ENCODE results near the gene EYA3.

EYA3 gene

DNA sequence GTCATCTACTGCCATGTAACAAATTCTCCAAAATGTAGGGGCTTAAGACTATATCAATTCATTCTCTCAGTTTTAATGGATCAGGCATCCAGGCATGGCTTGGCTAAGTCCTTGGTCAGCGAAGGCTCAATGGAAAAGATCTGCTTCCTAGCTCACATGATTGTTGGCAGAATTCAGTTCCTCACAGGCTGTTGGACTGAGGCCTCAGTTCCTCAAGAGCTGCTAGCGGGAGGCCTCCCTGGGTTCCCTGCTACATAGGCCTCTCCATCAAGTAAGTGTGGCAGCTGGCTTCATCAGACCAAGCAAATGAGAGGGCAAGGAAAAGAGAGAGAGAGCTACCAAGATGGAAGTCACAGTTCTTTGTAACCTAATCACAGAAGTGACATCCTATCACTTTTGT, 19.6 kb upstream of the EYA3 start:
- no peak for DNase-seq (ENCODE audit: low read depth)
- TF ChIP-seq POLR2A (IDR thresholded peaks at IDR 0.05; ENCODE audit: extremely low read depth, insufficient read length) (no peak), MYC (IDR thresholded peaks at IDR 0.05; ENCODE audit: low read depth, low read length) (no peak)
- TF ChIP-seq, protein P1, sequence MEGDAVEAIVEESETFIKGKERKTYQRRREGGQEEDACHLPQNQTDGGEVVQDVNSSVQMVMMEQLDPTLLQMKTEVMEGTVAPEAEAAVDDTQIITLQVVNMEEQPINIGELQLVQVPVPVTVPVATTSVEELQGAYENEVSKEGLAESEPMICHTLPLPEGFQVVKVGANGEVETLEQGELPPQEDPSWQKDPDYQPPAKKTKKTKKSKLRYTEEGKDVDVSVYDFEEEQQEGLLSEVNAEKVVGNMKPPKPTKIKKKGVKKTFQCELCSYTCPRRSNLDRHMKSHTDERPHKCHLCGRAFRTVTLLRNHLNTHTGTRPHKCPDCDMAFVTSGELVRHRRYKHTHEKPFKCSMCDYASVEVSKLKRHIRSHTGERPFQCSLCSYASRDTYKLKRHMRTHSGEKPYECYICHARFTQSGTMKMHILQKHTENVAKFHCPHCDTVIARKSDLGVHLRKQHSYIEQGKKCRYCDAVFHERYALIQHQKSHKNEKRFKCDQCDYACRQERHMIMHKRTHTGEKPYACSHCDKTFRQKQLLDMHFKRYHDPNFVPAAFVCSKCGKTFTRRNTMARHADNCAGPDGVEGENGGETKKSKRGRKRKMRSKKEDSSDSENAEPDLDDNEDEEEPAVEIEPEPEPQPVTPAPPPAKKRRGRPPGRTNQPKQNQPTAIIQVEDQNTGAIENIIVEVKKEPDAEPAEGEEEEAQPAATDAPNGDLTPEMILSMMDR (IDR thresholded peaks at IDR 0.05; ENCODE audit: low read depth, low read length), result no peak
- TF ChIP-seq, protein P2, sequence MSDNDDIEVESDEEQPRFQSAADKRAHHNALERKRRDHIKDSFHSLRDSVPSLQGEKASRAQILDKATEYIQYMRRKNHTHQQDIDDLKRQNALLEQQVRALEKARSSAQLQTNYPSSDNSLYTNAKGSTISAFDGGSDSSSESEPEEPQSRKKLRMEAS (IDR thresholded peaks at IDR 0.05; ENCODE audit: low read depth, low read length), result no peak
- no peak overlapping the region for H3K4me3 ChIP-seq (ENCODE audit: low read depth, low read length)

DNA sequence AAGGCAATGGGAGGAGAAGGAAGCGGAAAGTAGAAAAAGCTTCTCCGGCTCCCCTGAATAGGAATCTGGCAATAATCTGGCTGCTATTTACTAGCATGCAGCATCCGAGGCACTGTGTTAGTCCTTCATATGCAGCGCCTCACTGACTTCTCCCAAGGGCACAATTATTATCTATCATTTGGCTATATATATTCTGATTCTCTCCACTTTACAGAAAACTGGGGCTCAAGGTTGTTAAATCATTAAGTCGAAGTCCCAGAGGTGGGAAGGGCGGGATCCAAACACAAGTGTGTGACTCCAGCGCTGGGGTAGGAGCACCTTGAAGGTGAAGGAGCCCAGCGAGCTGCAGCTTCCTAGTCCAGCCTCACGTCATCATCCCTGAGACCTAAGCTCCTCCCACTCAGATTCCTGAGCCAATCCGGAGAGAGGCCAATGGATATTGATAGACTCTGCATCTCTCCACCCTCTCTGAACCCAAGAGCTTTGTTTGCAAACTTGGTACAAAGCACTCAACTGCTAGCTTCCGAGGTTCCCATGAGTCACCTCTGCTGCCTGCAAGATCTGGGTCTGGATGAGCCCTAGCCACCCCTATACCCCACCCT, 16.6 kb upstream of the EYA3 start:
- H3K4me3 ChIP-seq (ENCODE audit: low read depth, low read length), result no peak overlapping the region
- DNase-seq (ENCODE audit: low read depth), result peak; percentile 37
- no peak for TF ChIP-seq POLR2A (IDR thresholded peaks at IDR 0.05; ENCODE audit: extremely low read depth, insufficient read length)
- TF ChIP-seq MYC (IDR thresholded peaks at IDR 0.05; ENCODE audit: low read depth, low read length), result no peak
- TF ChIP-seq, protein P2 (IDR thresholded peaks at IDR 0.05; ENCODE audit: low read depth, low read length), result no peak
- TF ChIP-seq, protein P1 (IDR thresholded peaks at IDR 0.05; ENCODE audit: low read depth, low read length), result no peak

DNA sequence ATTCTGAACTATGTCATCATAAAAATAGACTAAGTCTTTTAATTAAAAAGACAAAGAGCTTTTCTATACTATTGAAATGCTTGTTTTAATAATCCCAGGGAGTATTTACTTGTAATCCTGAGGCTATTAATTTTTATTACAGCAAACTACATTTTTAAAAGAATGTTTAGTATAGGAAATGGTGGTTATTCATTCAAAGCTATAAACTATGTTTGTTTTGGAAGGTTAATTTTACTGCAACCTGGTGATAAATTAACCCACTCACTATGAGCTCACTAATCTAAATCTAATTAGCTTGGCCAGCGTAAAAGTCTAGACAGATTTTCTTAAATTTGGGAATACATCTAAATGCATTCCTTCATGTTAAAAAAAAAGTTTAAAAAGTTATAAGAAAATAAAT, 13.8 kb upstream of the EYA3 start:
- no peak for DNase-seq (ENCODE audit: low read depth)
- TF ChIP-seq POLR2A (IDR thresholded peaks at IDR 0.05; ENCODE audit: extremely low read depth, insufficient read length) (no peak), MYC (IDR thresholded peaks at IDR 0.05; ENCODE audit: low read depth, low read length) (no peak)
- TF ChIP-seq, protein P1 (IDR thresholded peaks at IDR 0.05; ENCODE audit: low read depth, low read length), result no peak
- TF ChIP-seq, protein P2 (IDR thresholded peaks at IDR 0.05; ENCODE audit: low read depth, low read length), result no peak
- no peak overlapping the region for H3K4me3 ChIP-seq (ENCODE audit: low read depth, low read length)

DNA sequence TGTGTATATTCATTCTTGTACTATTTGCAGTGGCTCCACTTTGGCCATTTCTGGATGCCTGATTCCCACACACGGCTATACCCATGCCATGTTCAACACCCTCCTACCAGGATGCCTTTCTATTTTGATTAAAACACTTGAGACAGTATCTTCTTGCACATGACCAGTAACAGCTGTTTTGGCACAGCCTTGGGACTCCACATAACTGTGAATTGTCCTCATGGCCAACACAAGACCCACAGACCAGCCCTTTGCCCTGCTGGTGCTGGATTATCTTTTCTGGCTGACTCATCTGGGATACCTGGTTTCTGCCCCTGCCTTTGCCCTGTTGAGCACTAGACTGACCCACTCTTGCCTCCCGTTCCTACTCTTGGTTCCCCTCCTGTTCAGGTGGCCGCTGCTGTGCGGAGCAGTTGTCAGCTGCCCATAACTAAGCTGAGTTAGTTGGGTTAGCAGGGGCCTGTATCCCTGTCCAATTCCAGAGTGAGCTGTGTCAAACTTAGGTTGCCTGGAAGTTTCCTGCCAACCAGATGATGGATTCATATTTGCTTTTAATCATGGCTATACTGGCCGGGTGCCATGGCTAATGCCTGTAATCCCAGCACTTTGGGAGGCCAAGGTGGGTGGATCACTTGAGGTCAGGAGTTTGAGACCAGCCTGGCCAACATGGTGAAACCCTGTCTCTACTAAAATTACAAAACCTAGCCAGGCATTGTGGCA, 10.8 kb upstream of the EYA3 start:
- no peak overlapping the region for H3K4me3 ChIP-seq (ENCODE audit: low read depth, low read length)
- DNase-seq (ENCODE audit: low read depth), result no peak
- TF ChIP-seq, protein P1 (IDR thresholded peaks at IDR 0.05; ENCODE audit: low read depth, low read length), result no peak
- TF ChIP-seq, protein P2 (IDR thresholded peaks at IDR 0.05; ENCODE audit: low read depth, low read length), result no peak
- TF ChIP-seq MYC (IDR thresholded peaks at IDR 0.05; ENCODE audit: low read depth, low read length), result no peak
- TF ChIP-seq POLR2A (IDR thresholded peaks at IDR 0.05; ENCODE audit: extremely low read depth, insufficient read length), result no peak

DNA sequence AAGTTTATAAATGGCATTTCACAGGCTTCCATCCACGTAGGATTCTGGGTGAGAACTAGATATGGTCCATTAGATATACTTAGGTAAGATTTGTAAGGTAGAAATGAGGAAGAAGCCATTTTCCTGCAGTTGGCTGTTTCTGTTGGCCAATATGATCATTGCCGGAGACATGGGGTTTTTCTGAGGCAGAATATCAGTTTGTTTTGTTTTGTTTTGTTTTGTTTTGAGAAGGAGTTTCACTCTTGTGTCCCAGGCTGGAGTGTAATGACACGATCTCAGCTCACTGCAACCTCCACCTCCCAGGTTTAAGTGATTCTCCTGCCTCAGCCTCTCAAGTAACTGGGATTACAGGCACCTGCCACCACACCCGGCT, 8.7 kb upstream of the EYA3 start:
- TF ChIP-seq, protein P1 (IDR thresholded peaks at IDR 0.05; ENCODE audit: low read depth, low read length), result no peak
- TF ChIP-seq MYC (IDR thresholded peaks at IDR 0.05; ENCODE audit: low read depth, low read length) (no peak), POLR2A (IDR thresholded peaks at IDR 0.05; ENCODE audit: extremely low read depth, insufficient read length) (no peak)
- TF ChIP-seq, protein P2 (IDR thresholded peaks at IDR 0.05; ENCODE audit: low read depth, low read length), result no peak
- DNase-seq (ENCODE audit: low read depth), result no peak

More for the DNA sequence above, 8.7 kb upstream of the EYA3 start:
- H3K4me3 ChIP-seq (ENCODE audit: low read depth, low read length), result no peak overlapping the region
